Stimulated activated CD8-positive, alpha-beta memory T cell treated with anti-CD3 and anti-CD28 coated beads, Interleukin-7, amount 100 ng/mL, for 48 hours (primary cell): ENCODE data around the gene TNK2.
A peak's percentile ranks its signal among the peaks of the same experiment; 100 is the strongest.

ENCODE experiments used
- DNase-seq, 2 donors: peaks; one replicate each; pipeline ENCODE4 v3.0.0-alpha.2; 2020; ENCODE audit warnings: low read depth in 1 of 2; ENCODE audit errors: extremely low read depth in 1 of 2

TNK2 gene

GRCh38 chr3:195900436-195901355, 7.7 kb downstream of the TNK2 start:
- DNase-seq = no peak

DNA sequence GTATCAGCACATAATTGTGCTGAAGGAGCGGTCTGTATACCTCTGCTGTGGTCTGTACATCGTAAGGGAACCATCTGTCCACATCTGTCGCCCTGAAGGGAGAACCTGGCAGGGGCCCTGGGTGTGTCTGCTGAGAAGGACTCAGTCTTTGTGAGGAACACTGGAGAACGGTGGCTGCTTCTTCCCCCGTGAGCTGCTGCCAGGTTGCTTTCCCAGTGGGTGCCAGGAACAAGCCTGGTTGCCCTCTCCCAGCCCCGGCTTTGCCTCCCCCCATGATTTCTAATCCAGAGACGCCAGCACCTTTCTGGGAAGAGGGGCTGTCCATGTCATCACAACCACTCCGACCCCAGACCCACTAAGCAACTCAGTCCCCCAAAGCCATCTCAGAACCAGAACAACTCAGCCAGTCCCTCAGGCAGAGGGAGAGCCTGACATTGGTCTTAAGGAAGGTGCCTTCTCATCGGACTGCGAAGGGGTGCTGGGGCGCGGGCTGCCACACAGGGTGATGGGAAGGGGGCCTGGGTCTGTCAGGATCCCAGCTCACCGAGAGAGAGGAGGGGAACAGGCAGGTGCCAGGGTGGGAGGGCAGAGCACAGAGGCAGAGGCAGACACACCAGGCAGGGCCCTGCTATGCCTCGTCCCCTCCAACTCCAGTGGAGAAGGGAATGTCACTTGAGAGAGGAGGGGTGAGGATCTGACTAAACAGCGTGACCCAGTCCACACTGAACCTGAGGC, 8.5 kb downstream of the TNK2 start:
- DNase-seq = no peak

DNA sequence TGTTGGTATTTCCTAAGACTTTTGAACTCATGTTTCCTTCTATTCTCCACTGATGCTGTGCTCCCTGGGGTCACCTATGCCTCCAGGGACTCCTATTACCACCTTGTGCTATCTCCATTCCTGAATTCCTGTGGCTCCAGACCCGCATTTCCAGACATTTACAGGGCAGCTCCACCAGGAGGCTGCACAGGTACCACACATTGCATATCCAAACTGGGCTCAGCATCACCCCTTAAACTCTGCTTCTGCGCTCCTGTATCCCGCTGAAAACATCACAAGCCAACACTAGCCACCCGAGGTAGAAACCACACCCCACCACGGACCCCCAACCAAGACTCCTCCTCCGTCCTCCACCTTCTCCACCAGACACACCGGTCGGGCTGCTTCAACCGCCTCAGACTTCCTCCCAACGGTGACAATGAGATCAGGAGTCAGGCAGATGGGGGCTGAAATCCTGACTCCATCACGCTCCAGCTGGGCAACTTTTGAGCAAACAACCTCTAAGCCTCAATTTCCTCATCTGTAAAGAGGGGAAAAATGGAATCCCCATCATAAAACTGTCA, 10.4 kb downstream of the TNK2 start:
- no peak for DNase-seq

- DNase-seq = no peak
Observed at GRCh38 chr3:195897081-195897852, 11.1 kb downstream of the TNK2 start.

- no peak for DNase-seq
Observed at GRCh38 chr3:195896361-195897080, 11.8 kb downstream of the TNK2 start.

DNA sequence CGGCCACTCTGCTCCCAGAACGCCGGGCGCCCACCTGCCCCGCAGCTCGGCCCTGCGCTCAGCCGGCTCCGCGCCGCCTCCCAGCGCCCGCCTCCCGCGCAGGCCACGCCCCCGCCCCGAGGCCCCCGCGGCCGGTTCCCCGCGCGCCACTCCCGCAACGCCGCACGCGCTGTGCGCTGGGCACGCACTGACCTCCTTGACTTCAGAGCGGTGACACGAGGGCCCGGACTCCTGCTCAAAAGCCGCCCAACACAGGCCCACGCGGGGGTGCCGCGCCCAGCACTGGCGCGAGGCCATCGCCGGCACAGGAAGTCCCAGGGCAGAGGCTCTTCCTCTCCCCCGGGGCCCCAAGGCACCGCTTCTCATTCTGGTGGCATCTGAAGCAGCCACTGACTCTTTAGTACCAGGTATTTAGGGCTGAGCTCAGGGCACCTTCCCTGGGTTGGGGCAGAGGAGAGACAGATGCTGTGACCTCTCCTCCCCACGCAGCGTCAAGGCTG, 12.4 kb downstream of the TNK2 start:
- DNase-seq = peak; percentile 29 to 47

GRCh38 chr3:195895078-195895860, 13.1 kb downstream of the TNK2 start:
- DNase-seq = peak; percentile 26 to 62

GRCh38 chr3:195893916-195894465, 14.4 kb downstream of the TNK2 start:
- no peak for DNase-seq

DNA sequence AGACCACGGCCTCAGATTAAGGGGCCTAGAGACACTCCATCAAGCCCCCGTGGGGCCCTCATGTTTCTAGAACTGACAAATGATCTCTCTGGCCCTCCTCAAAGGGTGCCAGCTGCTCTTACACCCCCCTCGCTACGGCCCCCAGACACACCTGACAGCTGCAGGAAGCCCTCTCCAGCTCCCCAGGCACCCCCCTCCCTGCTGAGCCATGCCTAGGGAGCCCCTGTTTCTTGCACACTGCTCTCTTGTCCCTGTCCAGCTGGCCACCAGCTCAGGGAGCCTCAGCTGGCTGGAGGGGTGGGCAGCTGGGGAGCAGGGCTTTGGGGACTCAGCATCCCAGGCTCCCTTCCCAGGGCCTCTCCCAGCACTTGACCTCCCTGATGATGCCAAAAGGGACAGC, 14.8 kb downstream of the TNK2 start:
- no peak for DNase-seq

DNA sequence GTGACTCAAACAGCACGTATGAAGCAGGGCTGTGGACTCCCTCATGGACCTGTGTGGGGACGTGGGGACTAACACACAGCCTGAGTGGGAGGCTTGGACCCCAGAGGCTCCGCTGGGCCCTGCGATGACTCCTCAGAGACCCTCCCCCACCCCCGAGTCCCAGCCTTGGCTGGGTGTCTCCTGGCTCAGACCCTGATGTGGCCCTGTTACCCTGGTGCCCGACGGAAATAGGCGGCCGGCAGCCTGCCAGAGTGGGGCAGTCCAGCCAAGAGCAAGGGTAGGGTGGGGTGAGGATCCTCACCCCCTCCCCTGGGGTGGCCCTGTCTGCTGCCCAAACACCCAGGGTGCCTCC, 15.3 kb downstream of the TNK2 start:
- DNase-seq = no peak

- no peak for DNase-seq
Observed at GRCh38 chr3:195892105-195893043, 16.0 kb downstream of the TNK2 start.

GRCh38 chr3:195891431-195892104, 16.8 kb downstream of the TNK2 start:
- no peak for DNase-seq

DNA sequence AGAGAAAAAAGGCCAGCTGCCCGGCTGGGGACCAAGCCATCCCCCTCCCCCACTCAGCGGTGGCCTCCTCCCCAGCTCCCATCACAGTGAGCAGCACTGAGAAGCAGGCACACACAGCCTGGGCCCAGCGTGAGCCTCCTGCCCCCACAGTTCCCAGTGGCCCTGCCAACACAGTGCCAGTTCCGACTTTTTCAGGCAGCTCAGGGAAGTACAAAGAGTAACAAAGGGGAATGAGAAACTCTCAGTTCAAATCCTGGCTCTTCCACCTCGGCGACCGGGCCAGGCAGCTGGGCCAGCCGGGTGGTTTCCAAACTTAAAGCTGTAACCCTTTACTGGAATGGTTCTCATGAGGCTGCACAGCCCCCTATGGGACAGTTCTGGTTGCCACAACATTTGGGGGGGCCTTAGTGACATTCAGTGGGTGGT, 18.5 kb downstream of the TNK2 start:
- DNase-seq = no peak

DNA sequence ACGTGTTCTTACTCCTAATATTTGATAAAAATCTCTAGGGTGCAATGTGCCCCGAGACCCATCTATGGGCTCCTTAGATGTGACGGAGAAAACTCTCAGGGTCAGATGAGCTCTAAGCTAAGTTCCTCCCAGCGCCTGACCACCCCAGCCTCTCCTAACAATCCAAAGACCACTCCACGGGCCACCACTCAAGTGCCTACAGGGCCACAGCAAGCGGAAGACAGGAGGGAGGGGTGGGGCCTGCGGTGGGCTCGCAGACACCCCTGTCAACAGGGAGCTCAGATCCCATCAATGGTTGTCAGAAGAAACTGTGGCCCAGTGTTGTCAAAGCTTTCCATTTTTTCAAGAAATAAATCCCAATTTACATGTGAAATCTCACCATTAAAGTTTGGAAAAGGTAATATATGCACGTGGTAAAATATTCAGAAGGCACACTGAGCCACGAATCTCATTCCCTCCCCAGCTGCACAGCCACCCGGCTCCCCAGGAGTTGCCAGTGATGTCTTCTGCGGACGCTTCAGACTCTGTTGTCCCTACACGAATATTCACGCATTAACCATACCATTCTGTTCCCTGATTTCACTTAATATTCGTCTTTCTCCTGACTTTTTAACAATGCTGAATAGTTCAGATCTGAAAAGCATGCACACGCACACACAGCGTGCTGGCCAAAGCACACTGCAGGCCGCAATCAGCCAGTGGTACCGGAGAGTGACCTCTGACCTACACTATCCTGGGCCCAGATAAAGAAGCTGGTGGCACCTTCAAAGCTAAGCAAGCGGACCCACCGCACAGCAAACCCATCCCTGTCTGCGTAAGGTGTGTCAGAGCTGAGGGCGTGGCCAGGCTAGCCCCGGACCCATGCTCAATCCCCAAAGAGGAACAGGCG, 19.1 kb downstream of the TNK2 start:
- no peak for DNase-seq

DNA sequence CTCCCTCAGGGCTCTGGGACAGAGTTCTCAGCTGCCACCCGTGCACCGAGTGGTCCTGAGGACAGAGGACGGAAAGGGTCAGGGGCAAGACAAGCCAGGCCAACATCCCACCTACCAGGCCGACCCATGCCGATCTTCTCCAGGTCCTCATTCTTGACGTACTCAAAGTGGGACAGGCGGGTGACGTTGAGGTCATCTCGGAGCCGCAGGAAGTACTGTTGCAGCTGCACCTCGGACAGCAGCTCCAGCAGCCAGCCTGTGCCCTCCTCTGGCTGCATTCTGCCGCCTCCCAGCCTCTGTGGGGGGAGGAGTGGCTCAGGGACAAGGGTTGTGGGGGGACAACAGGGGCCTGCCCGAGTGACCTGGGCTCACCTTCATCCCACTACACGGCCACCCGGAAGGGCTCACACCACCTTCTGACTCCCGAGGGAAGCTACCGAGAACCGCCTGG, 20.0 kb downstream of the TNK2 start:
- no peak for DNase-seq

GRCh38 chr3:195887670-195888069, 20.7 kb downstream of the TNK2 start:
- no peak for DNase-seq
